Endothelial cell of umbilical vein (primary cell): ENCODE measurements around the gene DSE. TPM values are rescaled to one million over a fixed set of nuclear protein-coding genes. Genes with fewer than 3 reads are reported as not detected.

ENCODE experiments used
- BruUV-seq: library from RNA; stranded (reverse); fragments of 400-500 nt; replicated peaks from 2 replicates; lab custom pipeline; 2021; lab: Mats Ljungman, UMichigan
- CTCF ChIA-PET: fragments of 300-600, 350-600 bp; sonication (Branson Sonifier 250); formaldehyde crosslinking; loops from one replicate; lab custom pipeline; 2021; ENCODE audit warnings: antibody characterized with exemption, inconsistent platforms; lab: Charles Lee
- POLR2A ChIA-PET: fragments of 300-600, 350-600 bp; sonication (Branson Sonifier 250); formaldehyde crosslinking; loops from one replicate; lab custom pipeline; 2021; ENCODE audit warnings: antibody characterized with exemption, inconsistent platforms; lab: Charles Lee
- DNase-seq: peaks from one replicate; pipeline ENCODE4 v3.0.0-alpha.2; 2011; ENCODE audit warnings: low read depth, low spot score
- FAIRE-seq: peaks from 2 replicates; lab custom pipeline; 2011; peaks lifted over from hg19 to GRCh38; lab: Jason Lieb, UNC
- H2AFZ ChIP-seq: 2 replicates; pipeline ENCODE4 v1.6.0; 2012; ENCODE audit warnings: low read depth, low read length, control low read depth, inconsistent platforms
- H3K27ac ChIP-seq: 2 replicates; pipeline ENCODE4 v1.5.1; 2011; ENCODE audit warnings: low read depth, mild to moderate bottlenecking, control low read depth, low read length, moderate library complexity; ENCODE audit not compliant: insufficient read depth
- H3K27me3 ChIP-seq, 2 experiments: 2 replicates each; pipeline versions ENCODE4 v1.6.0 to v1.6.1; 2011; ENCODE audit warnings: low read length in 2 of 2, mixed read lengths in 1 of 2; ENCODE audit not compliant: control insufficient read depth in 2 of 2, insufficient read depth in 2 of 2
- H3K36me3 ChIP-seq, 2 experiments: 2 replicates in 1 of 2; 3 replicates in 1 of 2; pipeline ENCODE4 v1.5.1; 2011; ENCODE audit warnings: low read length in 2 of 2, mild to moderate bottlenecking in 1 of 2, moderate library complexity in 1 of 2; ENCODE audit not compliant: control insufficient read depth in 2 of 2, insufficient read depth in 2 of 2; ENCODE audit errors: extremely low read depth in 1 of 2
- H3K4me1 ChIP-seq: 3 replicates; pipeline ENCODE4 v1.5.1; 2011; ENCODE audit warnings: mild to moderate bottlenecking, low read length; ENCODE audit not compliant: control insufficient read depth, insufficient read depth; ENCODE audit errors: extremely low read depth
- H3K4me2 ChIP-seq: 2 replicates; pipeline ENCODE4 v1.6.1; 2011; ENCODE audit warnings: low read length, control low read depth, mixed read lengths; ENCODE audit not compliant: insufficient read depth
- H3K4me3 ChIP-seq, 3 experiments: fragments of 200-600 bp in 1 of 3; sonication (generic), shearing (Covaris generic) in 1 of 3; replicated peaks in 1 of 3; 2 replicates each; pipeline ENCODE4 v1.5.1; 2011 to 2016; ENCODE audit warnings: control low read depth in 3 of 3, low read length in 3 of 3, mild to moderate bottlenecking in 2 of 3, inconsistent platforms in 1 of 3, low read depth in 1 of 3, moderate library complexity in 1 of 3; ENCODE audit not compliant: insufficient read depth in 1 of 3
- H3K79me2 ChIP-seq: 2 replicates; pipeline ENCODE4 v1.6.0; 2012; ENCODE audit warnings: low read length, inconsistent platforms; ENCODE audit not compliant: control insufficient read depth, insufficient read depth
- H3K9ac ChIP-seq: replicated peaks from 2 replicates; pipeline ENCODE3; 2011; ENCODE audit warnings: low read length, control low read depth; ENCODE audit not compliant: insufficient read depth; ENCODE audit errors: extremely low read depth
- H3K9me1 ChIP-seq: replicated peaks from 3 replicates; pipeline ENCODE4 v1.6.0; 2011; ENCODE audit warnings: mild to moderate bottlenecking, low read length; ENCODE audit not compliant: control insufficient read depth, insufficient read depth; ENCODE audit errors: extremely low read depth
- H3K9me3 ChIP-seq: replicated peaks from 2 replicates; pipeline ENCODE4 v1.5.1; 2012; ENCODE audit warnings: low read length, inconsistent platforms; ENCODE audit not compliant: control insufficient read depth, insufficient read depth
- H4K20me1 ChIP-seq: replicated peaks from 2 replicates; pipeline ENCODE3; 2011; ENCODE audit warnings: mild to moderate bottlenecking, low read length; ENCODE audit not compliant: control insufficient read depth, insufficient read depth; ENCODE audit errors: extremely low read depth
- CTCF ChIP-seq, 2 donors: IDR thresholded peaks; 1 replicate in 1 of 2; 2 replicates in 1 of 2; pipeline ENCODE4 v1.5.1; 2011; ENCODE audit warnings: low read length in 2 of 2, mild to moderate bottlenecking in 2 of 2, moderate library complexity in 2 of 2, control low read depth in 1 of 2, inconsistent platforms in 1 of 2, low read depth in 1 of 2; ENCODE audit not compliant: insufficient read depth in 1 of 2; ENCODE audit errors: extremely low read depth in 1 of 2
- EZH2 ChIP-seq: IDR thresholded peaks from 2 replicates; pipeline ENCODE4 v1.6.1; 2012; ENCODE audit warnings: borderline replicate concordance, low read depth, mild to moderate bottlenecking, moderate library complexity, low read length, inconsistent platforms; ENCODE audit not compliant: severe bottlenecking
- FOS ChIP-seq: IDR thresholded peaks from 2 replicates; pipeline ENCODE4 v1.6.1; 2011; ENCODE audit warnings: mild to moderate bottlenecking, low read length, moderate library complexity, borderline replicate concordance; ENCODE audit not compliant: insufficient read depth
- GATA2 ChIP-seq: IDR thresholded peaks from 2 replicates; pipeline ENCODE4 v1.7.0; 2011; ENCODE audit warnings: low read depth, mild to moderate bottlenecking, moderate library complexity, mixed read lengths, low read length; ENCODE audit not compliant: insufficient read length, insufficient read depth
- JUN ChIP-seq: IDR thresholded peaks from 2 replicates; pipeline ENCODE4 v1.6.1; 2011; ENCODE audit warnings: borderline replicate concordance, low read depth; ENCODE audit not compliant: insufficient read length, insufficient read depth
- MAX ChIP-seq: IDR thresholded peaks from 2 replicates; pipeline ENCODE4 v1.6.1; 2011; ENCODE audit not compliant: insufficient read depth, insufficient read length
- MYC ChIP-seq: IDR thresholded peaks from one replicate; pipeline ENCODE4 v1.6.1; 2011; ENCODE audit warnings: mild to moderate bottlenecking, low read depth, low read length
- POLR2A ChIP-seq: IDR thresholded peaks from 2 replicates; pipeline ENCODE4 v1.6.1; 2012; ENCODE audit warnings: low read depth, mild to moderate bottlenecking, control low read depth, low read length
- POLR2AphosphoS5 ChIP-seq: IDR thresholded peaks from 2 replicates; pipeline ENCODE4 v1.6.1; 2012; ENCODE audit warnings: low read depth, mild to moderate bottlenecking, control low read depth, low read length, moderate library complexity; ENCODE audit not compliant: insufficient read depth
- dilution Hi-C: fragments of 300-500 bp; cut with MboI; formaldehyde crosslinking; loops from one replicate; pipeline ENCODE4 v1.15.0; 2019; ENCODE audit warnings: low sequenced_read_pairs; ENCODE audit not compliant: extremely low pct_ligation_motif_present
- intact Hi-C: fragments of 100-400 bp; cut with micrococcal nuclease; formaldehyde crosslinking; loops from one replicate; pipeline ENCODE4 v1.10.0; 2022
- polyA plus RNA-seq, 4 experiments: library from polyadenylated mRNA; depleted of rRNA in 3 of 4; stranded (reverse) in 3 of 4; unstranded in 1 of 4; fragments of >200 nt; gene quantifications; 2 replicates each; pipeline versions ENCODE4 v1.2.1 to v1.2.3, GENCODE V29; 2011 to 2012; ENCODE audit warnings: missing spikeins in 1 of 4
- total RNA-seq: library from RNA; stranded (reverse); gene quantifications from 2 replicates; pipeline ENCODE4 v1.2.3, GENCODE V29; 2021

Gene DSE
- total and polyA plus RNA-seq, 2 donors (not counting 3 experiments of a cell fraction or from before 2014, with no cell fraction given) = 12.0 to 25.0 TPM

- POLR2A ChIA-PET = no interaction called here
- Histone ChIP-seq H3K27ac (no peak overlapping the region), H3K9ac (no peak overlapping the region), H3K79me2 (no peaks in the 10 kb centered on the region), H3K4me3 (peak overlapping the region in 2 of 3 experiments; percentile 10 to 31), H3K9me3 (no peaks in the 10 kb centered on the region), H3K9me1 (no peaks in the 10 kb centered on the region), H3K4me2 (peak overlapping the region; percentile 64), H3K27me3 (peaks cover 23 to 26% of the 10 kb centered on the region in 2 experiments), H4K20me1 (no peaks in the 10 kb centered on the region), H3K36me3 (no peaks in the 10 kb centered on the region), H3K4me1 (peaks cover 8% of the 10 kb centered on the region), H2AFZ (peak overlapping the region; percentile 86)
- no TSS peak for BruUV-seq
- TF ChIP-seq GATA2 (no peak), MAX (peak; percentile 72), JUN (no peak), MYC (no peak), EZH2 (no peak), POLR2A (no peak), POLR2AphosphoS5 (no peak), FOS (peak; percentile 30), CTCF (IDR thresholded peaks at IDR 0.05; ENCODE audit: extremely low read depth in 1 of 2, insufficient read depth in 1 of 2, low read depth in 1 of 2, low read length in 2 of 2) (no peak)
- dilution Hi-C loops (no loop called here), intact Hi-C loops (loop anchor here (5.0 kb wide), 1 partner anchor 175 kb away; no protein-coding TSS in a partner anchor)
- FAIRE-seq = peak; percentile 24
- peak; percentile 49 for DNase-seq
- CTCF ChIA-PET = interaction anchor here (1.2 to 2.0 kb wide), 6 partner anchors 17 to 175 kb away, joined by 3 to 6 read pairs (median 4); partner anchors contain the start of gene CALHM5
These were observed 91.5 kb downstream of the DSE start for GRCh38 chr6:116461932-116462885.
